HG03342 (cell line): ENCODE data around the gene WEE1.
"Not testable (repeated sequence)": the region's sequence is repeated elsewhere in the genome, so short reads cannot be mapped to it uniquely, and the experiment has no call there.

Source experiments
- ATAC-seq: cut with Tn5 transposase; IDR thresholded peaks from one replicate; pipeline ENCODE4 v1.9.1; 2021; ENCODE audit warnings: mild to moderate bottlenecking, moderate library complexity; ENCODE audit not compliant: unreplicated experiment

The WEE1 gene

GRCh38 chr11:9573052-9573774 lies at the start of gene WEE1:
TSS of gene WEE1 (plus strand) at chr11:9573670. CDS start at chr11:9573934, 264 bp downstream.
- peak; percentile 83 for ATAC-seq

- no peak for ATAC-seq
Measured at GRCh38 chr11:9524001-9524400, 49.5 kb upstream of the WEE1 start.

GRCh38 chr11:9525116-9525515 lies 48.4 kb upstream of the WEE1 start:
- no peak for ATAC-seq

GRCh38 chr11:9527481-9528135 lies 45.9 kb upstream of the WEE1 start:
- no peak for ATAC-seq

- no peak for ATAC-seq
Measured at GRCh38 chr11:9528136-9528501, 45.4 kb upstream of the WEE1 start.

GRCh38 chr11:9528573-9529333 lies 44.7 kb upstream of the WEE1 start:
- ATAC-seq = no peak

GRCh38 chr11:9529334-9529650 lies 44.2 kb upstream of the WEE1 start:
- no peak for ATAC-seq

GRCh38 chr11:9530020-9530621 lies 43.3 kb upstream of the WEE1 start:
- ATAC-seq = no peak

- no peak for ATAC-seq
Measured at GRCh38 chr11:9530901-9531625, 42.4 kb upstream of the WEE1 start.

- ATAC-seq = no peak
Measured at GRCh38 chr11:9533058-9533457, 40.4 kb upstream of the WEE1 start.

- ATAC-seq = no peak
Measured at GRCh38 chr11:9533736-9534473, 39.6 kb upstream of the WEE1 start.

- ATAC-seq = no peak
Measured at GRCh38 chr11:9535189-9535781, 38.2 kb upstream of the WEE1 start.

- ATAC-seq = no peak
Measured at GRCh38 chr11:9538548-9538947, 34.9 kb upstream of the WEE1 start.

GRCh38 chr11:9549216-9549615 lies 24.3 kb upstream of the WEE1 start:
- not testable (repeated sequence) for ATAC-seq

GRCh38 chr11:9550191-9550628 lies 23.3 kb upstream of the WEE1 start:
- ATAC-seq = no peak

- ATAC-seq = no peak
Measured at GRCh38 chr11:9561279-9561982, 12.0 kb upstream of the WEE1 start.

- ATAC-seq = peak; percentile 34
Measured at GRCh38 chr11:9562716-9563115, 10.8 kb upstream of the WEE1 start.

- ATAC-seq = no peak
Measured at GRCh38 chr11:9563196-9563730, 10.2 kb upstream of the WEE1 start.
